Hepatic stellate cell (primary cell): ENCODE data around the gene SMIM24.
"Not testable (repeated sequence)": the region's sequence is repeated elsewhere in the genome, so short reads cannot be mapped to it uniquely, and the experiment has no call there.

Experiments
- DNase-seq: peaks from one replicate; pipeline ENCODE4 v3.0.0; 2011; ENCODE audit warnings: low spot score

SMIM24 gene

GRCh38 chr19:3455960-3456601 lies 24.2 kb downstream of the SMIM24 start:
- no peak for DNase-seq

GRCh38 chr19:3455393-3455955 lies 24.9 kb downstream of the SMIM24 start:
- DNase-seq: no peak

GRCh38 chr19:3454656-3455392 lies 25.5 kb downstream of the SMIM24 start:
- no peak for DNase-seq

GRCh38 chr19:3453840-3454239 lies 26.5 kb downstream of the SMIM24 start:
- no peak for DNase-seq

GRCh38 chr19:3452942-3453214 lies 27.4 kb downstream of the SMIM24 start:
- not testable (repeated sequence) for DNase-seq

- DNase-seq: no peak
These were observed 28.0 kb downstream of the SMIM24 start for GRCh38 chr19:3452171-3452941.

- DNase-seq: no peak
These were observed 28.9 kb downstream of the SMIM24 start for GRCh38 chr19:3451451-3451866.

GRCh38 chr19:3450796-3451411 lies 29.4 kb downstream of the SMIM24 start:
- peak; percentile 95 for DNase-seq

GRCh38 chr19:3448616-3449334 lies 31.6 kb downstream of the SMIM24 start:
- no peak for DNase-seq

GRCh38 chr19:3446657-3447056 lies 33.7 kb downstream of the SMIM24 start:
- not testable (repeated sequence) for DNase-seq

- DNase-seq: no peak
These were observed 35.6 kb downstream of the SMIM24 start for GRCh38 chr19:3444695-3445234.

- no peak for DNase-seq
These were observed 36.3 kb downstream of the SMIM24 start for GRCh38 chr19:3443840-3444694.

GRCh38 chr19:3442487-3443071 lies 37.7 kb downstream of the SMIM24 start:
- DNase-seq: no peak

- DNase-seq: no peak
These were observed 38.4 kb downstream of the SMIM24 start for GRCh38 chr19:3441986-3442329.

- DNase-seq: no peak
These were observed 39.0 kb downstream of the SMIM24 start for GRCh38 chr19:3441089-3441985.

GRCh38 chr19:3440082-3440481 lies 40.2 kb downstream of the SMIM24 start:
- no peak for DNase-seq

- peak; percentile 99 for DNase-seq
These were observed 45.4 kb downstream of the SMIM24 start for GRCh38 chr19:3434630-3435553.
